GM19240 (cell line): ENCODE measurements around the gene SUMO3.

Experiments used
- DNase-seq: peaks from one replicate; pipeline ENCODE4 v3.0.0; 2011; ENCODE audit warnings: low spot score; ENCODE audit not compliant: insufficient read length

SUMO3 gene

DNA sequence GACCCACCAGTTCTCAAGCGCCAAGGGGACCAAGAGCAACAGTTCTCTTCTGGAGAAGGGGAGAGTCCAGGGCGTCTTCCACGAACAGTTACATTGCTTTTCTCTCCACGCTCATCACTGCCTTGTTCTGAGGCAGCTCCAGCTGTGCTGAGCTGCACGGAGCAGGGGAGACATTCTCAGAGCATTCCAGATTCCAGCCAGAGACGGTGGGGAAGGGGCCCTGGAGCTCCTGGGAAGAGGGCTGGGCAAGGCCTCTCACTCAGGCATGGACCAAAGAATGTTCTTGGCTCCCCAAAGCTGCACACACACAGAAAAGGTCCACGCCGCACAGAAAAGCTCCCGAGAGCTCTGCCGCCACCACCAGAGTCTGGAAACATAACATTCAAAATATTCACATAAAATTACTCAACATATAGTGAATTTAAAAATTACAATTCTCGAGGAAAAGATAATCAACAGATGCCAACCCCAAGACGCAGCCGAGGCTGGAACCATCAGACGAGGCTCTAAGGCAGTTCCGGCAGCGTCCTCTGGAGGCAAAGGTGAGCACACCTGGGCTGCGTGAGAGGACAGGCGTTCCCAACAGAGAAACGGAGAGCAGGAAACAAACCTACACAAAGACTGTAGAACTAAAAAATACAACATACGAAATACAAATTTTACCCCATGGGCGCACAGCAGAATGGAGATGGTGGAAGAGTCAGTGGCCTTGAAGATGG, 56.7 kb downstream of the SUMO3 start:
- no peak for DNase-seq

DNA sequence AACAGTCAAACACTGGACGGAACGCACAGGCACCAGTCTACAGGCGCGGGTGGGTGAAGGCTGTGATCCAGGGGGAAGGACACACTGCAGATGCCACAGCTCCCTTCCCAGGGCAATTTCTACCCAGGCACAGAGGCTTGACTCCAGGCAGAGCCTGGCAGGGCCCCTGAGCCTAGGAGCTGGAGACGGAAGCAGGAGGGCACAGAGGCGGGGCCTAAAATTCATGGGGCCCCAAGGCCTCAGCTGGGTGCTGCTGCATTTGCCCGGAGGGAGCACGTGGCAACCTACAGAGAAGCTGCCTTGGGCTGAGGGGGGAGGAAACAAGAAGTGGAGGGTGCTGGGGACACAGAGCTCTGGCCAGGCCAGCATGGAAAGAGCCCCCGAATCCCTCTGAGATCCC, 57.5 kb downstream of the SUMO3 start:
- DNase-seq = no peak

DNA sequence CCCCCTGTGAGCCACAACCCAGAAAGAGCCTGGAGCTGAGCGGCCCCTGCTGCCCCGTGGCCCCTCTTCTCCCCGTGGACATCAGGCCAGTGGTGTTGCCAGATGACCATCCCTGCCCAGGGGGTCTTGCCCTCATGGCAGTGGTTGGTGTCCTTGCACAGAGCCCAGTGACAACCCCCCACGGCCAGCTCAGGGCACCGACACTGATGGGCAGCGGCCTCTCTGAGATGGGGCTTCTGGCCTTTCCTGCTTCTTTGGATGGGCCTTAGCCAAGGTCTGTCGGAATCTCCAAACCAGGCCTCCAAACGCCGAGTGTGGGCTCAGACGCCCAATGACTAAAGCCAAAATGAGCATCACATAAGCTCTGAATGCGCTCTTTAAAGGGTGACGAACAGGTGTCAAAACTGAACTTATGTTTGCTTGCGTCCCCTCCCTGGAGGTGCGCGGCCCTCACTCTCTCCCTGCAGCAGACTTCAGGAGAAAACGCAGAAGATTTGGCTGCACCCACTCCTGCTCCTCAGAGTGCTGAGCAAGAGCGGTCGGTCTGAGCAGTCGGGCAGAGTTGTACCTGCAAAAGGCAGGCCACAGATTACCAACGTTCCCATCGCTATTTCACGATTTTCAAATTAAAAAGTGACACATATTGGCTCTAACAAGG, 58.1 kb downstream of the SUMO3 start:
- DNase-seq = no peak

DNA sequence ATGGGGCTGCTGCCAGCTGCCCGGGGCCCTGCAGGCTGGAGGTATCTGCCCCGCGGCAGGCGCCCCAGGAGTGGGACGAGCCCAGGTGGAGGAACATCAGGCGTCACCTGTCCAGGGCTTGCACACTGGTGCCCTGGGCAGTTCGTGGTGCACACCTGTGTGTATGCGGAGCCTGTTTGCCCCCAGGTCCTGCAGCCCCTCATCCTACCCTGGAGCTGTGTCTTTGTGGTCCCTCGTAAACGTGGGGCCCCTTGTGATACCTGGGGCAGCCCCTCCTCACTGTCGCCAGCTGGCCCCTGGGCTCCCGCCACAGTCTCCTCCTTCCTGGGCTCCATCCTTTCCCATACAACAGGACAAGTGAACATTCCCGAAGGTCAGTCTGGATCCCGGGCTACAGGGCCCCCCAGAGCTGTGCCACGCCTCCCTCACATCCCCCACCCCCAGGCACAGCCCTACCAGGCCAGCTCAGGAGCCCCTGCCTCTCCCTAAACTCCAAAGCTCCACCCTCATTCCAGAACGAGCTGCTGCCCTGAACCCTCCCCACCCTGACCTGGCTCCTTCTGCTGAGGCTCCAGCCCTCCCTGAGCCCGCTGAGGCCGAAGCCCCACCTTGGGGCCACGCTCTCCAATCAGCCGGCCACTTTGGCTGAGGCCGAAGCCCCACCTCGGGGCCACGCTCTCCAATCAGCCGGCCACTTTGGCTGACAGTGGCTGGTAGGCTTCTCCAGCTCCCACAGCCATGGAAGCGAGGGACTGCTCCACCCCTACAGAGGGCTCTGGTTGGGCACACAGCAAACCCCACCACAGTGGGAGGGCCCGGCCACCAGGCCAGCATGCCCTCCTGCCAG, 58.9 kb downstream of the SUMO3 start:
- no peak for DNase-seq

DNA sequence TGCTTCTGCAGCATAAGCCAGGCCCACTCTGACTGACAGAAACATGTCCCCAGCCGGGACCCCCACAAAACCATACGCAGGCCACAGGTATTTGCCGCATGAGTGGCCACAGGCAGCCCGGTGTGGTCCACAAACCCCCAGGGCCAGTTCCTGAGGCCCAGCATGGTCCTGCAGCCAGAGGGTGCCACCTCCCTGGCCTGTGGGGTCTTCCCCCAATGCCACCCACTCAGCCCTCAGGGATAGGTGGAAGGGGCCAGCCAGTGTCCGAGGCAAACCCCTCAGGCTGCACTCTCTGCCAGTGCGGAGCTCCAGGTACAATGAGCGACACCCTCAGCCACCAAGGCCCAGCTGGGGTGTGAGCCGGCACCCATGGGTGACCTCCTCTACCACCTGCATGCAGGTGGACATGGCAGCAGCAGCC, 59.7 kb downstream of the SUMO3 start:
- no peak for DNase-seq

DNA sequence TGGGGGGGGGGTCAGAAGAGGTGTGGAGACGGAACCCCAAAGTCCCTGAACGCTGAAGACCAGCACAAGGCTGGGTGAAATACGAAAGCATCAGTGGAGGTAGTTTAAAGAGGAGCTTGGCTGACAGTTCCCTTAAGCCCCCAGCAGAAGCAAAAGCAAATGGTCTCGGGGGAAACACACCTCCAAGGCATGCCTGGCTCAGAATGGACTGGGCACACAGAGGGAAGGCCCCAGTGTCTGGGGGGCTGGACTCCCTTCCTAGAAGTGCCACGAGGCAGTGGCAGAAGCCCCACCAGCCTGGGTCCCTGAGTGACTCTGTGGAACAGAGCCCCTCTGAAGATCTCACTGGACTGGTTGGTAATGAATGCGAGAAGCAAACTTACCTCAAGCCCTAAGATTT, 60.1 kb downstream of the SUMO3 start:
- no peak for DNase-seq

DNA sequence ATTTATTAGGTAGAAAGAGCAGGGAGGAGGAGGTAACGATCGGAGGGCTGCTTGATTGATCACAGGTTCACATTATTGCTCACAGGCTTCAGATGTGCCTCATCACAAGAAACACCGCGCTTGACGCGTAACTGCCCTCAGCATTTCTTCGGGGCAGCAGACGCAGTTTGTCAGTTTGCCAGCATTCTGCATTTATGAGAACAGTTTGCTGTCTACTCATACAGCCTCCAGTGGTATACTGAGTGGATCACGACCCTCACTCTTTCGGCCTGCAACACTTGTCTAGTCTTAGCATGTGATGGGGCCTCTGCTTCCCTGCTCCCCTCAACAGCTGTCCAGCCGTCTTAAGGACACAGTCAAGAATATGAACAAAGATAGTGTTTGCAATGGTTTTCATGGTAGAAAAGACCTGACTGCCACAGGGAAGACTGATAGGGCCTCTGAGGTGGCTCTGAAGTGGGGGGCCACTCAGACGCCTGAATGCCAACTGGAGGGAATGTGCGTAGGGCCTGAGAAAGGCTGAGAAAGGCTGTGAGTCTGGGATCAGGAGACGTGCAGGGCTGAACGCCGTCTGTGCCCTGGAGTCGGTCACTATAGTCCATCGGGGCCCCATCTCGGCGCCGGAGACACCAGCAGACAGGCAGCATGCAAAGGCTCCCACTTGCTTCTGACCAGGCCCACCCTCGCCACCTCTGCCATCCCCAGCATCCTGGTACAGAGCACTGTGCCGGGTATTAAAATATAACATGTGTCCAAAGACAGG, 61.3 kb downstream of the SUMO3 start:
- no peak for DNase-seq
